Measurements from ENCODE around the gene SFXN4.

DNA sequence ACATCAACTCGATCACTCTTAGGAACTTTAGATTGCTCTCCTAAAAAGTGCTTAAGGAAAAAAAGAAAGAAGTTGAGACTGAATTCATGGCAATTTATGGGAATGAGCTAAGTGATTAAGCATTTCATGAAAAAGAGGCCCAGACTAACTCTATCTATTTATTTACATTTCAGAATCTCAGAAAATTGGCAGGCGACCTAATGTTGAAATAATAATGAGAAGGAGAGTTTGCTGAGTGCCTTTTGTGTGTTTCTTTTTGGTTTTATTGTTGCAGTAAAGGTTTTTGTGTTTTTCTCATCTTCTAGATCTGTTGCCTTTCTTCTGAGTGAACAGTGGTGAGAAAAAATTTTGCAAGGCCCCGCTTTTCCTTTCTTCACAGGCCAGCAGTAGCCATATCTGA, 45.7 kb upstream of the SFXN4 start:
- TF ChIP-seq, protein P1, sequence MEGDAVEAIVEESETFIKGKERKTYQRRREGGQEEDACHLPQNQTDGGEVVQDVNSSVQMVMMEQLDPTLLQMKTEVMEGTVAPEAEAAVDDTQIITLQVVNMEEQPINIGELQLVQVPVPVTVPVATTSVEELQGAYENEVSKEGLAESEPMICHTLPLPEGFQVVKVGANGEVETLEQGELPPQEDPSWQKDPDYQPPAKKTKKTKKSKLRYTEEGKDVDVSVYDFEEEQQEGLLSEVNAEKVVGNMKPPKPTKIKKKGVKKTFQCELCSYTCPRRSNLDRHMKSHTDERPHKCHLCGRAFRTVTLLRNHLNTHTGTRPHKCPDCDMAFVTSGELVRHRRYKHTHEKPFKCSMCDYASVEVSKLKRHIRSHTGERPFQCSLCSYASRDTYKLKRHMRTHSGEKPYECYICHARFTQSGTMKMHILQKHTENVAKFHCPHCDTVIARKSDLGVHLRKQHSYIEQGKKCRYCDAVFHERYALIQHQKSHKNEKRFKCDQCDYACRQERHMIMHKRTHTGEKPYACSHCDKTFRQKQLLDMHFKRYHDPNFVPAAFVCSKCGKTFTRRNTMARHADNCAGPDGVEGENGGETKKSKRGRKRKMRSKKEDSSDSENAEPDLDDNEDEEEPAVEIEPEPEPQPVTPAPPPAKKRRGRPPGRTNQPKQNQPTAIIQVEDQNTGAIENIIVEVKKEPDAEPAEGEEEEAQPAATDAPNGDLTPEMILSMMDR (conservative IDR thresholded peaks at IDR 0.05), result no peak
- no peak for TF ChIP-seq ZFX (IDR thresholded peaks at IDR 0.05)

Measured in C4-2B (cell line).